Heart right ventricle (tissue), 16 donors: Measurements from ENCODE around the gene PEX10. TPM values are rescaled to one million over a fixed set of nuclear protein-coding genes. Genes with fewer than 3 reads are reported as not detected.

ENCODE experiments used
- ATAC-seq, 8 donors: fragments of 200-7000 bp; cut with Tn5 transposase; one replicate each; pipeline ENCODE4 v1.9.1; 2020; ENCODE audit warnings: mild to moderate bottlenecking in 8 of 8, moderate library complexity in 8 of 8, moderate number of reproducible peaks in 1 of 8
- DNase-seq, 2 donors: peaks; one replicate each; pipeline ENCODE4 v3.0.0-alpha.2; 2020
- H3K27ac ChIP-seq, 10 donors: fragments of 200-600 bp; sonication (generic) in 2 of 10; one replicate each; pipeline versions ENCODE4 v1.5.0 to v1.8.0; 2020 to 2022; ENCODE audit warnings: mild to moderate bottlenecking in 3 of 10
- H3K27me3 ChIP-seq, 7 donors: fragments of 200-600 bp; one replicate each; pipeline ENCODE4 v1.8.0; 2021 to 2022; ENCODE audit warnings: mild to moderate bottlenecking in 2 of 7
- H3K36me3 ChIP-seq, 9 donors: fragments of 200-600 bp; sonication (generic) in 1 of 9; one replicate each; pipeline versions ENCODE4 v1.5.0 to v1.8.0; 2020 to 2022; ENCODE audit warnings: mild to moderate bottlenecking in 2 of 9
- H3K4me1 ChIP-seq, 9 donors: fragments of 200-600 bp; sonication (generic) in 1 of 9; one replicate each; pipeline versions ENCODE4 v1.5.0 to v1.8.0; 2020 to 2022; ENCODE audit warnings: mild to moderate bottlenecking in 4 of 9
- H3K4me3 ChIP-seq, 10 donors: fragments of 200-600 bp; sonication (generic) in 2 of 10; one replicate each; pipeline versions ENCODE4 v1.5.0 to v1.8.0; 2020 to 2022; ENCODE audit warnings: mild to moderate bottlenecking in 7 of 10, moderate library complexity in 2 of 10
- H3K9me3 ChIP-seq, 11 donors: fragments of 200-600 bp in 10 of 11; sonication (generic) in 2 of 11; one replicate each; pipeline versions ENCODE4 v1.5.0 to v1.8.0; 2013 to 2022; ENCODE audit warnings: mild to moderate bottlenecking in 2 of 11, control low read depth in 1 of 11, moderate library complexity in 1 of 11
- WGBS, 2 donors: extraction: QIAGEN DNeasy Blood & Tissue Kit; methylation state at CpG; one replicate each; pipeline ENCODE4 v1.1.7; 2013; ENCODE audit warnings: inconsistent platforms in 1 of 2; 5-methylcytosine and 5-hydroxymethylcytosine counted together
- intact Hi-C, 10 donors: fragments of 100-400 bp; cut with DNase I; formaldehyde crosslinking; loops; one replicate each; pipeline versions ENCODE4 v1.11.1 to v1.14.2; 2022
- polyA plus RNA-seq, 2 donors: library from polyadenylated mRNA; stranded (reverse); fragments of 200-250 nt; gene quantifications; one replicate each; pipeline ENCODE4 v1.2.3, GENCODE V29; 2013
- total RNA-seq, 10 donors: library from RNA; stranded (reverse); fragmentation: NEBNext Ultra II Directional in 3 of 10; extraction: Animal tissue kit (Norgen Biotek cat#: 25700) in 3 of 10; gene quantifications; one replicate each; pipeline versions ENCODE4 v1.2.1 to v1.2.4, GENCODE V29; 2021 to 2023
- TF ChIP-seq, protein P1 (sequence below), 9 donors: fragments of 200-600 bp; sonication (generic) in 2 of 9; IDR thresholded peaks; one replicate each; pipeline versions ENCODE4 v1.5.0 to v1.8.0; 2021 to 2022; ENCODE audit warnings: antibody characterized with exemption in 9 of 9, mild to moderate bottlenecking in 5 of 9, moderate library complexity in 1 of 9
- donor health status: Arrhythmogenic right ventricular cardiomyopathy.
- donor health status: ischemic (EF 13 %, LVEDD 7.1; RV severe dilation, severe dysfunction).
- donor health status: healthy with polysubstance abuse.
- donor health status: DM: no; HTN: yes; CAD: no.
- donor health status: DM: no; HTN: no; CAD: no.
- donor health status: ischemic (EF 25% LVEDD 6.9; RV normal size, moderate dysfunction).
- donor health status: ischemic (EF 25% LVEDD 5.7; RV mildly dilated, moderate dysfunction).
- donor health status: healthy.
- donor health status: DM: yes; HTN: yes; CAD: no.
- donor health status: Ischemic cardiomyopathy.
- donor health status: ischemic (EF 35%, LVEDD 5.7; RV mildly dilated, moderate dysfunction).
- donor health status: nonischemic (EF 11% LVEDD 7.7; RV severe dilation, severe dysfunction).
- donor health status: DM: yes; HTN: yes; CAD: no.
- donor health status: PGD.
- donor health status: ischemic (EF 29% LVEDD 5.4; RV normal size, mild dysfunction).
- donor health status: nonischemic (EF 23%, LVEDD 6.1; RV moderate dilation, normal function).

Gene PEX10
- total and polyA plus RNA-seq, 12 donors, result 13.7 to 26.0 (median 18.5) TPM

DNA sequence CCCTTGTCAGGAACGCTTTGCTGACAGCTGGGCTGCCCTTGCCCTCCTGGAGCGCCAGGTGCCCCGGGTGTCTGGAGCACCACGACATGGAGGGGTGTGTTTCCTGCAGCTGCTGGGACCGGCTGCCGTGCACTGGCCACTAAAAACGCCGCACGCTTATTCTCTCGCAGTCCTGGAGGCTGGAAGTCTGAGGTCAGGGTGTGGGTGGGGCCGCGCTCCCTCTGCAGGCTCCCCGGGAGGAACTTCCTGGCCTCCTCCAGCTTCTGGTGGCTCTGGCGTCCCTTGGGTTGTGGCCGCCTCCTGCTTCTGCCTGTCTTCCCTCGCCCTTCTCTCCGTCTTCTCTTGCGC is 35.7 kb upstream of the PEX10 start:
- DNase-seq (no peak), ATAC-seq (no peak)
- Histone ChIP-seq H3K9me3 (no peaks in the 10 kb centered on the region), H3K4me1 (no peaks in the 10 kb centered on the region), H3K27me3 (peaks cover 14 to 93% (median 82%) of the 10 kb centered on the region in 7 donors), H3K27ac (no peak overlapping the region), H3K4me3 (no peak overlapping the region), H3K36me3 (no peaks in the 10 kb centered on the region)
- TF ChIP-seq, protein P1, sequence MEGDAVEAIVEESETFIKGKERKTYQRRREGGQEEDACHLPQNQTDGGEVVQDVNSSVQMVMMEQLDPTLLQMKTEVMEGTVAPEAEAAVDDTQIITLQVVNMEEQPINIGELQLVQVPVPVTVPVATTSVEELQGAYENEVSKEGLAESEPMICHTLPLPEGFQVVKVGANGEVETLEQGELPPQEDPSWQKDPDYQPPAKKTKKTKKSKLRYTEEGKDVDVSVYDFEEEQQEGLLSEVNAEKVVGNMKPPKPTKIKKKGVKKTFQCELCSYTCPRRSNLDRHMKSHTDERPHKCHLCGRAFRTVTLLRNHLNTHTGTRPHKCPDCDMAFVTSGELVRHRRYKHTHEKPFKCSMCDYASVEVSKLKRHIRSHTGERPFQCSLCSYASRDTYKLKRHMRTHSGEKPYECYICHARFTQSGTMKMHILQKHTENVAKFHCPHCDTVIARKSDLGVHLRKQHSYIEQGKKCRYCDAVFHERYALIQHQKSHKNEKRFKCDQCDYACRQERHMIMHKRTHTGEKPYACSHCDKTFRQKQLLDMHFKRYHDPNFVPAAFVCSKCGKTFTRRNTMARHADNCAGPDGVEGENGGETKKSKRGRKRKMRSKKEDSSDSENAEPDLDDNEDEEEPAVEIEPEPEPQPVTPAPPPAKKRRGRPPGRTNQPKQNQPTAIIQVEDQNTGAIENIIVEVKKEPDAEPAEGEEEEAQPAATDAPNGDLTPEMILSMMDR (IDR thresholded peaks at IDR 0.05), result no peak
- intact Hi-C loops, result loop anchor here in 1 of 10 donors (10.0 kb wide), 1 partner anchor 167 kb away; no protein-coding TSS in a partner anchor
- 43% methylated on average over 18 of the region's 18 CpGs for WGBS, 2 donors

DNA sequence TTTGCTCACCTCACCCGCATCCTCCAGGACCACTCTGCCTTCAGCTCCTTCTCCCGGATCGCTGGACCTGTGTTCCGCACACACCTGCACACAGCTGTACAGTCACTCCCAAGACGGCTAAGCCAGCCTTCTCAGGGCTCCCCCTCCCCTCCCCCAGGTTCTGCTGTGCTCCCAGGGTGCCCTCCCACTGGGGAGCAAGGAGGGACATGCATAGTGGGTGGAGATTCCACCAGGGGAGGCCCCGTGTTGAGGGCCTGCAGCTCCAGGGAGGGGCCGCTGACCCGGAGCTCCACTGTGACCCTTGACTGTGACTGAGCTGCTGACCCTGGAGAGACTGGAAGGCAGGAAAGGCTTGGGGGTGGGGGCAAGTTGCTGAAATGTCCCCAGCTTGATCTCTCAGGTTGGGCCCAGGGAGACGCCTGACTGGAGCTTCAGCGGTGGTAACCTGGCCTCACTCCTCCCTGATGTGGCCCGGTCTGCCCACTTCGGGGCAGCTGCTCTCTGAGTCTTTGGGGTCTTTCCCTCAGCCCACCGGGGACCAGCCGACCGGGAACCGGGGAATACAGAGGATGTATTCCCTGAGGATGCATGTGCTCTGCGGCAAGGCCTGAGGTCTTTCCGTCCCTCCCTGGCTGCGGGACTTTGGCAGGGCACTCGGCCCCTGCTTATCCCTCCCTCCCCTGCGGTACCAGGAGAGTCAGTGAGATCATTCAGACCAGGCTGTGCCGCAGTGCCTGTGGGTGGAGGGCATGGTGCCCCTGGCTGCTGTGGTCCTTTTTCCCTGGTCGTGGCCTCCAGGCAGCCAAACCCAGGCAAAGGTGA is 35.1 kb upstream of the PEX10 start:
- intact Hi-C loops, result loop anchor here in 1 of 10 donors (10.0 kb wide), 1 partner anchor 167 kb away; no protein-coding TSS in a partner anchor
- no peaks in the 10 kb centered on the region for H3K9me3 ChIP-seq
- TF ChIP-seq, protein P1 (IDR thresholded peaks at IDR 0.05), result no peak
- peaks cover 18 to 93% (median 82%) of the 10 kb centered on the region in 7 donors for H3K27me3 ChIP-seq
- 58% methylated on average over 23 of the region's 23 CpGs for WGBS, 2 donors
- H3K4me3 ChIP-seq, result no peak overlapping the region
- no peaks in the 10 kb centered on the region for H3K4me1 ChIP-seq
- DNase-seq (no peak), ATAC-seq (no peak)
- H3K36me3 ChIP-seq, result no peaks in the 10 kb centered on the region
- no peak overlapping the region for H3K27ac ChIP-seq

DNA sequence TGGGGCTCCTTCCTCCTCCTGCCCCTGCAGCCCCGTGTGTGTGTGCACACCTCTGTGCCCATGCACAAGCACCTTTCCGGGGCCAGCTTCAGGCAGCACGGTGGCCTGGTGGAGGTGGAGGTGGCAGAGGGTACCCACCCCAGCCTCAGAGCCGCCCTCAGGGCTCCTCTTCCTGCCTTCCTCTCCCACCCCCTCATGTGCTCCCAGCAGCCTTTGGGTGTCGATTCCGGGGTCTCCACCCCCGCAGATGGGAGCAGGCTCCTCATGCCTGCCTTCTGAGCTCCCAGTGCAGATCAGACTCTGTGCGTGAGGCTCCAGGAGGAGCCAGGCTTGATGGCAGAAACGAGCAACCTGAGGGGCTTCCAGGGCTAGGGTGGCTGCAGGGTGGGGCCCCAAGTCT is 34.5 kb upstream of the PEX10 start:
- intact Hi-C loops, result loop anchor here in 1 of 10 donors (10.0 kb wide), 1 partner anchor 168 kb away; no protein-coding TSS in a partner anchor
- WGBS, 2 donors, result 47 to 51% methylated on average over 9 of the region's 9 CpGs
- DNase-seq (no peak), ATAC-seq (no peak)
- no peaks in the 10 kb centered on the region for H3K9me3 ChIP-seq
- peaks cover 15 to 93% (median 82%) of the 10 kb centered on the region in 7 donors for H3K27me3 ChIP-seq
- H3K4me1 ChIP-seq, result no peaks in the 10 kb centered on the region
- no peaks in the 10 kb centered on the region for H3K36me3 ChIP-seq
- H3K27ac ChIP-seq, result no peak overlapping the region
- H3K4me3 ChIP-seq, result no peak overlapping the region
- TF ChIP-seq, protein P1 (IDR thresholded peaks at IDR 0.05), result no peak

DNA sequence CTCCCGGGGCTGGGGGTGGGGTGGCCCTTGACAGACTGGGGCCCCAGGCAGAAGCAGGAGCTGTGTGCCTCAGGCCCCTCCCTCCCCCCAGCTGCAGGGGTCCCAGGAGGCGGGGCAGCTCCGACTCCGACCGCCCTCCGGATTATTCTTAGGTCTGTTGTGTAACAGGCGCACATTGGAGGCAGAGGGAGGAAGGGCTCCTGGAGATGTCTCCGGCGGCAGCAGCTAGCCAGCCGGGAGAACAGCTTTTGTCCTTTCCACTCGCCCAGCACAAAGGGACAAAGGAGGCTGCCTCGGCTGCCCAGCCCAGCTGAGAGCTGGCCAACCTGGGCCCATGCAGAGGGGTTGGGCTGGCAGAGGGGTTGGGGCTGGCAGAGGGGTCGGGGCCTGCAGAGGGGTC is 34.0 kb upstream of the PEX10 start:
- H3K4me3 ChIP-seq, result no peak overlapping the region
- ATAC-seq (no peak), DNase-seq (no peak)
- intact Hi-C loops, result loop anchor here in 1 of 10 donors (10.0 kb wide), 1 partner anchor 168 kb away; no protein-coding TSS in a partner anchor
- H3K36me3 ChIP-seq, result no peaks in the 10 kb centered on the region
- WGBS, 2 donors, result 16 to 20% methylated on average over 13 of the region's 13 CpGs
- peaks cover 15 to 93% (median 82%) of the 10 kb centered on the region in 7 donors for H3K27me3 ChIP-seq
- H3K27ac ChIP-seq, result no peak overlapping the region
- TF ChIP-seq, protein P1 (IDR thresholded peaks at IDR 0.05), result no peak
- no peaks in the 10 kb centered on the region for H3K9me3 ChIP-seq
- no peaks in the 10 kb centered on the region for H3K4me1 ChIP-seq
